HG03139 (cell line): ENCODE data around the gene BOK.

Source experiments
- ATAC-seq: cut with Tn5 transposase; IDR thresholded peaks from one replicate; pipeline ENCODE4 v1.9.1; 2021; ENCODE audit not compliant: unreplicated experiment

BOK gene

DNA sequence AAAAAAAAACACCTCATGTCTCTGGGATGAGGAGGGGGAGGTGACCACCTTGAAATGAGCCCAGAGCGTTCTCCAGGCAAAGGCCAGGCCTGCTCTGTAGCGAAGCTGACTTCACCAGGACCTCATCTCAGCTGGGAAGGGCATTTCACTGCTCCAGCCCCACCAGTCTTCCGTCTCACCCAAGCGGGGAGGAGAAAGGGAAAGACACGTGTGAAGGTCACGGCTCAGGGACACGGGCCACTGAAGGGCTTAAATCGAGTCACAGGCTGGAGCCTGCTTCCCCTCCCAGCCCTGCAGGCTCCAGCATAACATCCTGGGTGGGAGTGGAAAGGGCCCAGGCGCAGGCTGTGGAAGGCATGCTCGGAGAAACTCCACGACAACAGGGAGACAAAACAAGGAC is 60.3 kb downstream of the BOK start:
- no peak for ATAC-seq

GRCh38 chr2:241619597-241620418 is 61.3 kb downstream of the BOK start:
- ATAC-seq, result no peak

GRCh38 chr2:241620419-241620769 is 61.8 kb downstream of the BOK start:
- no peak for ATAC-seq
